Stomach (tissue), 19 donors: ENCODE measurements around the gene MYL2. TPM values are rescaled to one million over a fixed set of nuclear protein-coding genes. Genes with fewer than 3 reads are reported as not detected.
A peak's percentile ranks its signal among the peaks of the same experiment; 100 is the strongest.

Experiments used
- DNase-seq, 2 donors: peaks; one replicate each; pipeline versions ENCODE4 v3.0.0 to v3.0.0-alpha.2; 2013 to 2019
- H3K27ac ChIP-seq, 5 donors: fragments of 200-600 bp in 4 of 5; sonication (generic) in 4 of 5; one replicate each; pipeline ENCODE4 v1.5.1; 2013 to 2019; ENCODE audit warnings: mild to moderate bottlenecking in 1 of 5, moderate library complexity in 1 of 5
- H3K27me3 ChIP-seq, 3 donors: fragments of 200-600 bp; sonication (generic); one replicate each; pipeline ENCODE4 v1.5.1; 2017 to 2019; ENCODE audit warnings: mixed run types in 1 of 3
- H3K36me3 ChIP-seq, 4 donors: fragments of 200-600 bp; sonication (generic); 1 replicate in 3 of 4; 2 replicates in 1 of 4; pipeline ENCODE4 v1.5.1; 2016 to 2019
- H3K4me1 ChIP-seq, 4 donors: fragments of 200-600 bp; sonication (generic); one replicate each; pipeline ENCODE4 v1.5.1; 2016 to 2019
- H3K4me3 ChIP-seq, 4 donors: fragments of 200-600 bp; sonication (generic) in 3 of 4; one replicate each; pipeline ENCODE4 v1.5.1; 2016 to 2019; ENCODE audit warnings: mild to moderate bottlenecking in 1 of 4
- H3K9me3 ChIP-seq, 4 donors: fragments of 200-600 bp; sonication (generic); one replicate each; pipeline ENCODE4 v1.5.1; 2016 to 2019
- EP300 ChIP-seq: sonication (generic); formaldehyde crosslinking; IDR thresholded peaks from one replicate; pipeline ENCODE4 v1.6.1; 2017; ENCODE audit warnings: antibody characterized with exemption
- POLR2A ChIP-seq, 4 donors: fragments of 450-650 bp; IDR thresholded peaks; one replicate each; pipeline ENCODE4 v1.6.1; 2016; ENCODE audit warnings: antibody characterized with exemption in 4 of 4, control low read depth in 2 of 4, mild to moderate bottlenecking in 1 of 4, moderate library complexity in 1 of 4
- POLR2AphosphoS5 ChIP-seq, 3 donors: sonication (generic); formaldehyde crosslinking; IDR thresholded peaks; one replicate each; pipeline ENCODE4 v1.6.1; 2016; ENCODE audit warnings: antibody characterized with exemption in 3 of 3
- WGBS, 5 donors: extraction: QIAGEN DNeasy Blood & Tissue Kit in 3 of 5; methylation state at CpG; one replicate each; pipeline versions ENCODE4 v1.1.5 to v1.1.7; 2013 to 2018; 5-methylcytosine and 5-hydroxymethylcytosine counted together
- intact Hi-C: fragments of 100-400 bp; cut with DNase I; formaldehyde crosslinking; loops from one replicate; pipeline ENCODE4 v1.15.1; 2023; ENCODE audit warnings: low total_unique reads
- long read RNA-seq, 10 donors: transcript quantifications; one replicate each; lab custom pipeline, GENCODE V29; 2026
- polyA plus RNA-seq, 3 donors: library from polyadenylated mRNA; stranded (reverse); fragments of 200-250 nt; gene quantifications; one replicate each; pipeline ENCODE4 v1.2.3, GENCODE V29; 2013
- total RNA-seq, 5 donors: library from RNA; depleted of rRNA; stranded (reverse); fragments of >200 nt; gene quantifications; one replicate each; pipeline versions ENCODE4 v1.1.0 to v1.2.3, GENCODE V29; 2014 to 2016
- TF ChIP-seq, protein P1 (sequence below), 7 experiments: fragments of 450-650 bp in 4 of 7; fragments of 200-600 bp in 3 of 7; sonication (generic) in 3 of 7; IDR thresholded peaks; one replicate each; pipeline ENCODE4 v1.5.1; 2016 to 2019; ENCODE audit warnings: antibody characterized with exemption in 7 of 7, control low read depth in 2 of 7, mild to moderate bottlenecking in 1 of 7
- donor health status: healthy with polysubstance abuse.
- donor health status: Bipolar disorder and iron deficiency.
- donor health status: healthy.

The MYL2 gene, protein sequence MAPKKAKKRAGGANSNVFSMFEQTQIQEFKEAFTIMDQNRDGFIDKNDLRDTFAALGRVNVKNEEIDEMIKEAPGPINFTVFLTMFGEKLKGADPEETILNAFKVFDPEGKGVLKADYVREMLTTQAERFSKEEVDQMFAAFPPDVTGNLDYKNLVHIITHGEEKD
- total RNA-seq, result 1 to 10 TPM in 1 of 5 donors, not detected in 4; 1.1 TPM
- 10 to 100 TPM in 1 of 3 donors, 1 to 10 TPM in 2; 2.2 to 38.0 (median 8.0) TPM for polyA plus RNA-seq
- long read RNA-seq, donor 1, partial matches to known transcripts, result 0 of 1 reads
- long read RNA-seq, donor 1, other reads (novel, unspliced or antisense), result 0 of 1 reads
- long read RNA-seq, donor 2, partial matches to known transcripts, result 0 of 1 reads
- long read RNA-seq, donor 2, other reads (novel, unspliced or antisense), result 0 of 1 reads
- long read RNA-seq, donor 3, partial matches to known transcripts, result 0 of 1 reads
- long read RNA-seq, donor 3, other reads (novel, unspliced or antisense), result 0 of 1 reads
- long read RNA-seq, donor 4, result 0 reads
- long read RNA-seq, donor 5, result 0 reads
- long read RNA-seq, donor 6, partial matches to known transcripts, result 0 of 1 reads
- long read RNA-seq, donor 6, other reads (novel, unspliced or antisense), result 0 of 1 reads
- long read RNA-seq, donor 7, partial matches to known transcripts, result 0 of 1 reads
- long read RNA-seq, donor 7, other reads (novel, unspliced or antisense), result 0 of 1 reads
- long read RNA-seq, donor 8, partial matches to known transcripts, result 0 of 1 reads
- long read RNA-seq, donor 8, other reads (novel, unspliced or antisense), result 0 of 1 reads
- long read RNA-seq, donor 9, partial matches to known transcripts, result 0 of 1 reads
- long read RNA-seq, donor 9, other reads (novel, unspliced or antisense), result 0 of 1 reads
- long read RNA-seq, donor 10, result 0 reads

DNA sequence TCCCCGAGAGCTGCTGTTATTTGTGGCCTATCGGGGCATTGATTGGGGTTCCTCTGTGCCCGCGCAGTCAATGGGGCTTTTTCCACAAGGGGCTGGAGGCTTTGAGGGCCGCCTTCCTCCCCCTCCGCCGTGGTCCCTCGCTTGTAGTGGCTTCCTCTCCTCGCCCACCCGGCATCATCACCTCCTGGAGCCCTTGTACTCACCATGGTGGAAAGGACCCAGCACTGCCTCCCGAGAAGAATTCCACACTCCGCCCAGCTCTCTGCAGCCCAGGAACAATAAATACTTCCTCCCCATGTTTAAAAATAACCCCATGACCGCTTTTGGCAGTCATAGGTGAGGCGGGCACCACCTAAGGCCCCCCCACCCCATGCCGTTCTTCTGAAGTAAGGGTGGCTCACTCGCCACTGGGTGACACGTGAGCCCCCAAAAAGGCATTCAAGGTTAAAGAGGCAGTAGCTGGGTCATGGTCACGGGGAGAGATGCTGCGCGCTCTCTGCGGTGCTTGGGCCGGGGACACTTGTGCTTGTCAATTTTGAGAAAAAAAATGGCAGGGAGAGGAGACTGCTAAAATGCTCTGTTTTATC is at the start of gene MYL2:
MYL2 (minus strand) TSS at position 256 of the 587 bp plus-strand sequence; CDS start at position 206, 50 bp downstream.
- 66 to 74% (median 67%) methylated on average over 22 of the region's 22 CpGs for WGBS, 5 donors
- intact Hi-C loops, result no loop called here
- no peaks in the 10 kb centered on the region for H3K9me3 ChIP-seq
- TF ChIP-seq, protein P1, sequence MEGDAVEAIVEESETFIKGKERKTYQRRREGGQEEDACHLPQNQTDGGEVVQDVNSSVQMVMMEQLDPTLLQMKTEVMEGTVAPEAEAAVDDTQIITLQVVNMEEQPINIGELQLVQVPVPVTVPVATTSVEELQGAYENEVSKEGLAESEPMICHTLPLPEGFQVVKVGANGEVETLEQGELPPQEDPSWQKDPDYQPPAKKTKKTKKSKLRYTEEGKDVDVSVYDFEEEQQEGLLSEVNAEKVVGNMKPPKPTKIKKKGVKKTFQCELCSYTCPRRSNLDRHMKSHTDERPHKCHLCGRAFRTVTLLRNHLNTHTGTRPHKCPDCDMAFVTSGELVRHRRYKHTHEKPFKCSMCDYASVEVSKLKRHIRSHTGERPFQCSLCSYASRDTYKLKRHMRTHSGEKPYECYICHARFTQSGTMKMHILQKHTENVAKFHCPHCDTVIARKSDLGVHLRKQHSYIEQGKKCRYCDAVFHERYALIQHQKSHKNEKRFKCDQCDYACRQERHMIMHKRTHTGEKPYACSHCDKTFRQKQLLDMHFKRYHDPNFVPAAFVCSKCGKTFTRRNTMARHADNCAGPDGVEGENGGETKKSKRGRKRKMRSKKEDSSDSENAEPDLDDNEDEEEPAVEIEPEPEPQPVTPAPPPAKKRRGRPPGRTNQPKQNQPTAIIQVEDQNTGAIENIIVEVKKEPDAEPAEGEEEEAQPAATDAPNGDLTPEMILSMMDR (IDR thresholded peaks at IDR 0.05), result no peak
- TF ChIP-seq POLR2A (IDR thresholded peaks at IDR 0.05), result no peak
- TF ChIP-seq POLR2AphosphoS5 (IDR thresholded peaks at IDR 0.05), result no peak
- no peak for TF ChIP-seq EP300
- no peaks in the 10 kb centered on the region for H3K4me1 ChIP-seq
- DNase-seq, result no peak
- H3K27me3 ChIP-seq, result peaks cover 0 to 42% (median 6%) of the 10 kb centered on the region in 3 donors
- no peak within 1 kb of the TSS for H3K4me3 ChIP-seq
- no peaks in the 10 kb centered on the region for H3K36me3 ChIP-seq
- H3K27ac ChIP-seq, result no peak within 1 kb of the TSS

DNA sequence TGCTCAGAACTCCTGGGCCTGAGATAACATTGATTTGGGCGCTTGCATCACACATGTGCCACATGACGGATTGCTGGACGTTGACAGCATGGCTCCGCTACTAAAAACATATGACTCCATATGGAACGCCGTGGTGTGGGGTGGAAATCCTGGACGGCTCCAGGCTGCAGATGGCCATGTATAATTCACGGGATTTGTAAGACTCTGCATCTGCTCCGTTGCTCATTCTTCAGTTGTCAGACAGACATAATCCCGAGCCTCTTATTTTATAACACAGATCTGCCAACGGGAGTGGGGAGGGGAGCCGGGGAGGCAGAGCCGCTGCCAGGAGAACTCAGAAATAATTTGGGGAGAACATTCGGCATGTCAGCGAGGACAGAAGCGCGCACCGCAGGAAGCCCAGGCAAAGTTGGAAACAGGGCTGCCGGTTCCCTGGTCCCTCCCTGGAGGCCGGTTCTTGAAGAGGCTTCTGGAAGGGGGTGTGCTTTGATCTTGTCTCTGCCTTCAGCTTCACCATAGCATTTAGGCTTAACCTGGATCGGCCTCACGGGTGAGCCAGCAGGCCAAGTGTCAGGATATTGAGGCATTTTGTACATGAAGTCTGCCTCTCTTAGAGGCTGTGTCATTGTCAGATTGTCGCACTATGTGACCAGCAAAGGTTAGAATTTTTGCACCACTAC is 45.8 kb upstream of the MYL2 start:
- peaks cover 0 to 6% (median 5%) of the 10 kb centered on the region in 4 donors for H3K9me3 ChIP-seq
- peaks cover 0 to 11% (median 0%) of the 10 kb centered on the region in 4 donors for H3K4me1 ChIP-seq
- intact Hi-C loops, result no loop called here
- DNase-seq, result peak in 1 of 2 donors; percentile 58
- TF ChIP-seq EP300 (no peak), POLR2A (IDR thresholded peaks at IDR 0.05) (no peak), POLR2AphosphoS5 (IDR thresholded peaks at IDR 0.05) (no peak)
- TF ChIP-seq, protein P1 (IDR thresholded peaks at IDR 0.05), result no peak
- peaks cover 0 to 57% (median 11%) of the 10 kb centered on the region in 3 donors for H3K27me3 ChIP-seq
- H3K27ac ChIP-seq, result no peak overlapping the region
- H3K36me3 ChIP-seq, result no peaks in the 10 kb centered on the region
- WGBS, 5 donors, result 52 to 73% (median 72%) methylated on average over 23 of the region's 23 CpGs
- no peak overlapping the region for H3K4me3 ChIP-seq

DNA sequence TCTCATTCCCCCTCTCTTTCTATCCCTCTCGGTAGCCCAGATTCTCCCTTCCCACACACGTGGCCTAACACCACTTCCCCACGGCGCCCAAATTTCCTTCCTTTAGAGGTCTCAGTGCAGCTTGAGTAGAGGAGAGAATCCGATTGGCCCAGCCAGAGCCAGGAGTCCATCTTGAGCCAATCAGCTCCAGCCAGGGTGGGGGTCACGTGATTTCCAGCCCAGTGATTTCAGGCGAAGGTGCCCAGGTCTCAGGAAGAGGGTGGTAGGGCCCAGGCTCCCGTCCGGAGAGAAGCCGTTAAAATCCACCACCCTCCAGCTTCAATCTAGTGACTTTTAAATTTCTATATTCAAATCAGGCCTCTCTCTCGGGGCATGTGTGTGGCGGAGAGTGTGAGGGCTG is 45.2 kb upstream of the MYL2 start:
- H3K4me1 ChIP-seq, result peaks cover 0 to 11% (median 0%) of the 10 kb centered on the region in 4 donors
- H3K4me3 ChIP-seq, result no peak overlapping the region
- peaks cover 0 to 4% (median 3%) of the 10 kb centered on the region in 4 donors for H3K9me3 ChIP-seq
- H3K36me3 ChIP-seq, result no peaks in the 10 kb centered on the region
- peak in 1 of 2 donors; percentile 5 for DNase-seq
- TF ChIP-seq POLR2AphosphoS5 (IDR thresholded peaks at IDR 0.05), result no peak
- TF ChIP-seq, protein P1 (IDR thresholded peaks at IDR 0.05), result no peak
- no peak for TF ChIP-seq POLR2A (IDR thresholded peaks at IDR 0.05)
- no peak for TF ChIP-seq EP300
- H3K27me3 ChIP-seq, result peaks cover 0 to 57% (median 15%) of the 10 kb centered on the region in 3 donors
- intact Hi-C loops, result no loop called here
- no peak overlapping the region for H3K27ac ChIP-seq
- 70 to 84% (median 77%) methylated on average over 12 of the region's 12 CpGs for WGBS, 5 donors
